Measurements from ENCODE around the gene PDE6B.

GRCh38 chr4:681736-682451 is 56.5 kb downstream of the PDE6B start:
- TF ChIP-seq EZH2 (IDR thresholded peaks at IDR 0.05) (no peak), POLR2AphosphoS5 (IDR thresholded peaks at IDR 0.05; ENCODE audit: borderline replicate concordance, low read depth, low read length) (no peak)
